Measurements from ENCODE around the gene SPRR2F.
"Not testable (repeated sequence)": the region's sequence is repeated elsewhere in the genome, so short reads cannot be mapped to it uniquely, and the experiment has no call there.

The SPRR2F gene

GRCh38 chr1:153125536-153125935, 12.2 kb upstream of the SPRR2F start:
- no peaks in the 10 kb centered on the region for H4K20me1 ChIP-seq (ENCODE audit: insufficient read depth, low read length)
- no peaks in the 10 kb centered on the region; the same call in 1 of the 2 replicates for H3K36me3 ChIP-seq (replicated peaks; ENCODE audit: insufficient read depth, low read length)
- H3K4me2 ChIP-seq (ENCODE audit: low read depth, low read length) = no peak overlapping the region
- no peak overlapping the region for H2AFZ ChIP-seq (ENCODE audit: low read length)
- no peak overlapping the region for H3K27ac ChIP-seq (ENCODE audit: low read length)
- TF ChIP-seq EZH2phosphoT487 (IDR thresholded peaks at IDR 0.05; ENCODE audit: low read length) (no peak), CTCF (IDR thresholded peaks at IDR 0.05; ENCODE audit: low read length) (no peak), EZH2 (optimal IDR thresholded peaks at IDR 0.05; ENCODE audit: low read depth, low read length) (no peak)
- no peaks in the 10 kb centered on the region for H3F3A ChIP-seq (ENCODE audit: insufficient read depth, low read length)
- H3K79me2 ChIP-seq (ENCODE audit: low read length) = no peaks in the 10 kb centered on the region
- H3K9ac ChIP-seq (ENCODE audit: low read length) = no peak overlapping the region
- H3K9me2 ChIP-seq (replicated peaks; ENCODE audit: insufficient read depth, low read length) = no peaks in the 10 kb centered on the region
- DNase-seq = no peak
- no peaks in the 10 kb centered on the region for H3K27me3 ChIP-seq (replicated peaks; ENCODE audit: insufficient read depth, low read length)
- H3K4me1 ChIP-seq (ENCODE audit: low read length) = peaks cover 12% of the 10 kb centered on the region; the same call in 1 of the 2 replicates
- H3K4me3 ChIP-seq (ENCODE audit: low read length) = no peak overlapping the region
- H3K9me3 ChIP-seq (replicated peaks; ENCODE audit: insufficient read depth, low read length) = no peaks in the 10 kb centered on the region

- not testable (repeated sequence) for DNase-seq; H3K9me3 ChIP-seq (replicated peaks; ENCODE audit: insufficient read depth, low read length); H3K4me3 ChIP-seq (ENCODE audit: low read length); H2AFZ ChIP-seq (ENCODE audit: low read length); H3K27me3 ChIP-seq (replicated peaks; ENCODE audit: insufficient read depth, low read length); H3K9me2 ChIP-seq (replicated peaks; ENCODE audit: insufficient read depth, low read length); H3K79me2 ChIP-seq (ENCODE audit: low read length); H3K9ac ChIP-seq (ENCODE audit: low read length); H3K4me2 ChIP-seq (ENCODE audit: low read depth, low read length); H3K36me3 ChIP-seq (replicated peaks; ENCODE audit: insufficient read depth, low read length); H3F3A ChIP-seq (ENCODE audit: insufficient read depth, low read length); H3K27ac ChIP-seq (ENCODE audit: low read length); H4K20me1 ChIP-seq (ENCODE audit: insufficient read depth, low read length)
- peaks cover 12% of the 10 kb centered on the region; the same call in 1 of the 2 replicates for H3K4me1 ChIP-seq (ENCODE audit: low read length)
Observed at GRCh38 chr1:153123793-153124192, 10.5 kb upstream of the SPRR2F start.

GRCh38 chr1:153122831-153123421, 9.6 kb upstream of the SPRR2F start:
- Histone ChIP-seq H3K27me3 (replicated peaks; ENCODE audit: insufficient read depth, low read length) (no peaks in the 10 kb centered on the region), H4K20me1 (ENCODE audit: insufficient read depth, low read length) (no peaks in the 10 kb centered on the region), H3F3A (ENCODE audit: insufficient read depth, low read length) (no peaks in the 10 kb centered on the region), H2AFZ (ENCODE audit: low read length) (no peak overlapping the region), H3K79me2 (ENCODE audit: low read length) (no peaks in the 10 kb centered on the region), H3K9me2 (replicated peaks; ENCODE audit: insufficient read depth, low read length) (no peaks in the 10 kb centered on the region), H3K9ac (ENCODE audit: low read length) (no peak overlapping the region), H3K9me3 (replicated peaks; ENCODE audit: insufficient read depth, low read length) (no peaks in the 10 kb centered on the region), H3K27ac (ENCODE audit: low read length) (peak overlapping the region; percentile 0; the same call in 1 of the 2 replicates), H3K36me3 (replicated peaks; ENCODE audit: insufficient read depth, low read length) (no peaks in the 10 kb centered on the region; the same call in 1 of the 2 replicates), H3K4me3 (ENCODE audit: low read length) (no peak overlapping the region), H3K4me1 (ENCODE audit: low read length) (peaks cover 12% of the 10 kb centered on the region; the same call in 1 of the 2 replicates), H3K4me2 (ENCODE audit: low read depth, low read length) (no peak overlapping the region)
- DNase-seq = peak; percentile 86
- TF ChIP-seq EZH2phosphoT487 (IDR thresholded peaks at IDR 0.05; ENCODE audit: low read length) (no peak), CTCF (IDR thresholded peaks at IDR 0.05; ENCODE audit: low read length) (no peak), EZH2 (optimal IDR thresholded peaks at IDR 0.05; ENCODE audit: low read depth, low read length) (no peak)

- H3K9me3 ChIP-seq (replicated peaks; ENCODE audit: insufficient read depth, low read length) = no peaks in the 10 kb centered on the region
- no peaks in the 10 kb centered on the region for H3K27me3 ChIP-seq (replicated peaks; ENCODE audit: insufficient read depth, low read length)
- TF ChIP-seq EZH2 (optimal IDR thresholded peaks at IDR 0.05; ENCODE audit: low read depth, low read length) (no peak), CTCF (IDR thresholded peaks at IDR 0.05; ENCODE audit: low read length) (no peak), EZH2phosphoT487 (IDR thresholded peaks at IDR 0.05; ENCODE audit: low read length) (no peak)
- no peak overlapping the region for H2AFZ ChIP-seq (ENCODE audit: low read length)
- H3K36me3 ChIP-seq (replicated peaks; ENCODE audit: insufficient read depth, low read length) = no peaks in the 10 kb centered on the region; the same call in 1 of the 2 replicates
- no peaks in the 10 kb centered on the region for H3K79me2 ChIP-seq (ENCODE audit: low read length)
- no peak overlapping the region for H3K27ac ChIP-seq (ENCODE audit: low read length)
- H4K20me1 ChIP-seq (ENCODE audit: insufficient read depth, low read length) = no peaks in the 10 kb centered on the region
- H3K9ac ChIP-seq (ENCODE audit: low read length) = no peak overlapping the region
- peaks cover 12% of the 10 kb centered on the region; the same call in 1 of the 2 replicates for H3K4me1 ChIP-seq (ENCODE audit: low read length)
- DNase-seq = no peak
- H3K4me3 ChIP-seq (ENCODE audit: low read length) = no peak overlapping the region
- no peaks in the 10 kb centered on the region for H3F3A ChIP-seq (ENCODE audit: insufficient read depth, low read length)
- no peak overlapping the region for H3K4me2 ChIP-seq (ENCODE audit: low read depth, low read length)
- H3K9me2 ChIP-seq (replicated peaks; ENCODE audit: insufficient read depth, low read length) = no peaks in the 10 kb centered on the region
Observed at GRCh38 chr1:153120945-153121344, 7.6 kb upstream of the SPRR2F start.
